NOMO-1 treated with DMSO at 0.1 percent for 48 hours (cell line): ENCODE data around the gene FGF18.

Experiments used
- DNase-seq: peaks from one replicate; lab custom pipeline; 2025; ENCODE audit not compliant: unreplicated experiment; lab: John Stamatoyannopoulos, UW

Gene FGF18

DNA sequence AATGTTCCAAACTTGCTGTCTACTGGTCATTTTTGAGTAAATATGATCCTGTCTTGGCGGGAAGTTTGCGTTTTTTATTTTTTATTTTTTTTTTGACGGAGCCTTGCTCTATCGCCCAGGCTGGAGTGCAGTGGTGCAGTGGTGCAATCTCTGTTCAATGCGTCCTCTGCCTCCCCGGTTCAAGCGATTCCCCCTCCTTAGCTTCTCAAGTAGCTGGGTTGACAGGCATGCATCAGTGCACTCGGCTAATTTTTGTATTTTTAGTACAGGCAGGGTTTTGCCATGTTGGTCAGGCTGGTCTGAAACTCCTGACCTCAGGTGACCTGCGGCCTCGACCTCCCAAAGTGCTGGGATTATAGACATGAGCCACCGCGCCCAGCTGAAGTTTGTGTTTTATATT, 45.4 kb downstream of the FGF18 start:
- no peak for DNase-seq

DNA sequence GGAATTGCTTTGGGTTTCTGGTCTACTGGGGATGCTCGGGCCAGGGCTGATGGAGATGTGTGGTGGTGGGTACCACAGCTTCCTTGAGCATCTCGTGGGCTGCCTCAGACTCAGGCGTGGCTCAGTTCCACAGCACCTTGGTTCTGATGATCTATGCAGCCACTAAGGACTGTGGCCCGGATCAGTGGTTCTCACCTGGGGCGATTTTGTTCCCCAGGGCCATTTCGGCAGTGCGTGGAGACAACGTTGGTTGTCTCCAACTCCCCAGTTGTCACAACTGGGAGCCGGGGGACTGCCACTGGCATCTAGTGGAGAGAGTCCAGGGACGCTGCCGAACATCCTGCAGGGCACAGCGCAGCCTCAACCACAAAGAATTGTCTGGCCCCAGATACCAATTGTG, 47.7 kb downstream of the FGF18 start:
- DNase-seq = no peak

DNA sequence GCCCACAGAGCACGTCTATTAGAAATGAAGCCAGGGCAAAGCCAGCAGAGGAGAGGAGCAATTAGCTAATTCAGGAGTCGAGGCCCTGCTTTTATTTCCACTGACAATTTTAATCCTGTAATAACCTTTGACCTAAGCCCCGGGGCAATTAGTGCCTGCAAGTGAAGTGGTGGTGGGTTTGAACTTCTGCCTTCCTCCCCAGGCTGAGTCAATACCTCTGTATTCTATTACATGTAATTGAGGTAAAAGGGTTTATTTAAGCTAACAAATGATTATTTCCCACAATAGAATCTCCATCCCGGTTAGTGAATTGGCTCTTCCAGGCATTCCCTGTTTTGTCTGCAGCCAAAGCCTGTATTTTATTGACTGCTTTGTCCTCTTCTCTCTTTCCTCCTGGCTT, 49.9 kb downstream of the FGF18 start:
- DNase-seq = no peak

DNA sequence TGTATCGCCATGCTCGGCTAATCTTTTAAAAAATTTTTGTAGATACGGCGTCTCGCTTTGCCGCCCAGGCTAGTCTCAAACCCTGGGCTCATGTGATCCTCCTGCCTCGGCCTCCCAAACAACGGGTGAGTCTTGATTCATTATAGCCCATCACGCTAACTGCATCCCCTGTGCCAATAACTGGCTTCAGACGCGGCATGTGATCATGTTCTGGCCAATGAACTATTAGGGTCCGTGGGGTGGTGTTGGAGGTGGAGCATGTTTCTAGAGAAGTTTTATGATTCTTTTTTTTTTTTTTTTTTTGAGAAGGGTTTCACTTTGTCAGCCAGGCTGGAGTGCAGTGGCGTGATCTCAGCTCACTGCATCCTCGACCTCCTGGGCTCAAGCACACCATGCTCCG, 51.0 kb downstream of the FGF18 start:
- no peak for DNase-seq

DNA sequence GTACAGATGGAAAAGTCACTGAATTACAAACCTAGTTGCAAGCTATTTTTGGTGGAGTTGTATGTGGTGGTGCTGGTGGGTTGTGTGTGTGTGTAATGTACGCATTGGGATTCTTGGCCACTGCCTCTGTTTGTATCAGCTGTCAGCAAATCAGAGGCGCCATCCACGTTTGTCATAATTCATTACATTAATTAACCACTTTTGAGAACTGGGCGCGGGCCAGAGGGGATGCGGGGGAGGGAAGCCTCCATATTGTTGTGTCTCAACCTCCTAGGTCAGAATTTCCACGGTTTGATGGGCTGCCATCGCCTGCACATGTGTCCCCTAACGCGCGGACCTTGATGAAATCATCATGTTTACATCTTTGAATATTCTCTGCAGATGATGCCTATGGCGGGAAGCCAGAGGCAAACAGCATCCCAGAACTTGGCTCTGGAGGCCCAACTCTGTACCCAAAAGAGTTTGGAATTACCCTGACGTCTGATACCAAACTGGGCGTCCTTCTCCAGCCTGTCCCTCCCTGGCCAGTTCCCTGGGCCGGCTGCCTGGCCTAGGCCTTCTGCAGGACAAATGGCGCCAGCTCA, 54.9 kb downstream of the FGF18 start:
- DNase-seq = no peak

DNA sequence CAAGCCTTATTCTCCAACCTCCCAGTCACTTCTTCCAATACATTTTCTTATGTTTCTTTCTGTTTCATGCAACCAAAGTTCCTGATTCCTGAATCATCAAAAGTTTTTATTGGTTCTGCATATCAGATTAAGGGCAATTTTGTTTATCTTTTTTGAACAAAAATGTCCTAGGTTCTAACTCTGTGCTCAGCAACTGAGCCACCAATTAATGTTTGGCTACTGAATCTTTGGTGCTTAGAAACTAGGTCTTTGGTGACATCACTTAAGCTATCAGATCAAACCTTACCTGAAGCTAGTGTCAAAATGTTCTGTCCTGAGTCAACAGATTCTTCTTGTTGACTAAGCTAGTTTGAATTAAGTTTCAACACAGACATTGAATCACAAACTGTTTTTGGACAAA, 56.1 kb downstream of the FGF18 start:
- no peak for DNase-seq

DNA sequence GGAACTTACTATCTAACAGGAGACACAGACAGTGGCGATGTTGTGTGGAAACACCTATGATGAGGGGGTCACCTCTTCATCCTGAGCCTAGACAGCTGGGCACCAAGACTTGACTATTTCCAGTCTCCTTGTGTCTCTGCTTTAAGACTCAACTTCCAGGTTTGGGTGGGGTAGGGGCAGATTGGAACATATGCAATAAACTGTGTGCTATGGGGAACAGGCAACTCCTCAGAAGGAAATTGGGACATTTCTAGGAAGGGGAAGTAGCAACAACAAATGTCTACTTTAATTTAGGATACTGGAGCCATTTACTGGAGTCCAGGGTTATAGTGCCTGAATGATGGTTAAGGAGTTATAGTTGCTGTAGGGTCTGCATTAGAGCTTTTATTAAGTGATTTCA, 57.3 kb downstream of the FGF18 start:
- peak; percentile 14 for DNase-seq

DNA sequence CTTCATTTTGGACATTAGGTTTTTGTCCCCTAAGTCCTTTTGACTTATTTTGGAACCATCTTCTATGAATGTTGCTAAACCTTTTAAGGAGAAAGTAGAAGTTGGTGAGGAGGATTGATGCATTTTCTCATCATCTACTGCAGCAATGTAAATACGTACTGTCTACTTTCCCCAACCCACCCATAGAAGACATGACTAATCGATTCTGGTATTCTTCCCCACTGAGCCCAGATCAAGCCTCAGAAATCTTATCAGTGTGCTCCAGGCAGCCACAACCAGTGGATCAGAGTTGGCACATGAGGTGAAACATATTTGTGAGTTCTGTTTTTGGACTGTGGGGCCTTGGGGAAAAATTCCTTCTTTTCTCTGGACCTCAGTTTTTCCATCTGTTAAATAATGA, 57.7 kb downstream of the FGF18 start:
- DNase-seq = no peak

DNA sequence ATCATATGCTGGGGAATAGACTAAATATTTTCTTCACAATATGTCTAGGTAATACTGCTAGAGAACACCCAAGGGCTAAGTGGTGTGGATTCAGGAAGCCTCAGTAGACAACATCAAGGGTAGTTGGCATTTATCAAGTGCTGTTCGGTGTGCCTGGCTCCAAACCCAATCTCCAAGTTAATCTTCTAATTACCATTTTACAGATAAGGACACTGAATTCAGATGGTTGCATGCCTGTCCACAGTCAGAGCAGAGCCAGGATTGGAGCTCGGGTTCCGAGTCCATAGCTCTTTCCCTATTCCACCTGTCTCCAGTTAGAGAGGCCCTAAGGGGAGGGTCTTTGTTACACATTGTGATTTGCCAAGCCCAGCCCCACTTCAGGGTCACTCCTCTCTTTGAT, 58.2 kb downstream of the FGF18 start:
- DNase-seq = no peak

DNA sequence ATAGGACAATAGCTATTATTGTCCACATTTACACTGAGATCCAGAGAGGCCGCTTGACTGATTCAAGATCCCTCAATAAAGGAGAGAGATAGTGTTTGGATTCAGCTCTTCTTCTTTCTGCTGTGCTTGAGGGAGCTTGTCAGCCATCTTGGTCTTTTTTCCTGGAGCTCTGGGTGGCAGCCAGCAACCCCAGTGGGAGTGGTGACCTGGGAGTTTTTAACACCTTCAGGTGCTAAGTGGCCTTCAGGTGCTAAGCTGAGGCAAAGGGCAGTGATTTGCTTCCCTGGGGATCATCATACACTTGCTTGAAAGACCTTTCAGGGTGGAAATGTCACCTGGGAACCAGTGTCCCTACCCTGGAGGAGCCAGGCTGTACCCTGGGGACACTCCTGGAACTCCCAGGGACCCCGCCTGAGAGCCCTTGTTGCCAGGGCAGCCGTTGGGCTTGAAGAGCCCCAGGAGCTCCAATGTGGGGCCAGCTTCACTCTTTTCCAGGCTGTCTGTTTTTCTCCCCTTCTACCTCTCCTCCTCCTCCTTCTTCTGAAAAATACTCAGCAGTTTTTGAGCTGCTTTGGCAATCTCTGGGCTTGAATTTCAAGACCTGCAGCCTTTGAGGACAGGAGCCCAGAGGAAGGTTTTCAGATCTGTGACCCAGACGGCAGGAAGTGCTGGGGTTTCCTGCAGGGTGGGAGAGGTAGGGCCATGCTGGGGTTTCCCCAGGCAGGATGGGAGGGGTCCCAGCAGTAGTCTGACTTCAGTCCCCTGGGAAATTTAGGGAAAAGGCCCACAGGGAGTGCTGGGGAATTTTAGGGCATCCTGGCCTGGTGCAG, 59.7 kb downstream of the FGF18 start:
- DNase-seq = no peak

DNA sequence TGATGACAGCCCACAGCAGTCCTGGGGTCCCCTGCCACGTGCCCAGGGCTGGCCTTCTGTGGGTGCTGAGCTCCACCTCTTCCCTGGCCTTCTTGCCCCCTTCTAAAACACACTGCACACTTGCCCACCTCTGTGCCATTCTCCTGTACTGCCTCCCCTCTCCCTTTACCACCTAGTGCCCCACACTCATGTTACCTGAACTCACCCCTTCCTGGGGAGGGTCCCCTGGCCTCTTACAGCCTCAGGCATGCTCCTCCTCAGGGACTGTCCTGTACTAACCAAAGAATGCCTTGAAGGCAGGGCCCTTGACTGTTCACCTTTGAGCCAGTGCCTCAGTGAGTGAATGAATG, 60.3 kb downstream of the FGF18 start:
- DNase-seq = no peak

DNA sequence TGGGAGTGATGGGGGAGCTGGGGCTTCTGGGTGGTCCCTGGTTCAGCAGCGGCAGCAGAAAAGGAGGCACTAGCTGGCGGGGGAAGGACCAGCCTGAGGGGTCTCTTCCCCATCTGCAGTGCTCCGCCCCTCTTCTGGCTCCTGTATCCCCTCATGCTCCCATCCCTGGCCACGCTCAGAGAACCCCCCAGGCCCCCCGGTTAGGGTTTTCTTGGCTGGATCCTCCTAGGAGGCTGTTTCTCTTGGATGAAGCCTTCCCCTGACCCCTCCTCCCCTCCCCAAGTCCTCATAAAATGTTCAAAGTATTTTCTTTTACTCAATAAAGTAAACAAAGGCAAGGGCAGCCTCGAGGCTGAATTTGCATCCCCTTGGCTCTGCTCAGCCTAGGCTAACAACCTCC, 60.8 kb downstream of the FGF18 start:
- no peak for DNase-seq

DNA sequence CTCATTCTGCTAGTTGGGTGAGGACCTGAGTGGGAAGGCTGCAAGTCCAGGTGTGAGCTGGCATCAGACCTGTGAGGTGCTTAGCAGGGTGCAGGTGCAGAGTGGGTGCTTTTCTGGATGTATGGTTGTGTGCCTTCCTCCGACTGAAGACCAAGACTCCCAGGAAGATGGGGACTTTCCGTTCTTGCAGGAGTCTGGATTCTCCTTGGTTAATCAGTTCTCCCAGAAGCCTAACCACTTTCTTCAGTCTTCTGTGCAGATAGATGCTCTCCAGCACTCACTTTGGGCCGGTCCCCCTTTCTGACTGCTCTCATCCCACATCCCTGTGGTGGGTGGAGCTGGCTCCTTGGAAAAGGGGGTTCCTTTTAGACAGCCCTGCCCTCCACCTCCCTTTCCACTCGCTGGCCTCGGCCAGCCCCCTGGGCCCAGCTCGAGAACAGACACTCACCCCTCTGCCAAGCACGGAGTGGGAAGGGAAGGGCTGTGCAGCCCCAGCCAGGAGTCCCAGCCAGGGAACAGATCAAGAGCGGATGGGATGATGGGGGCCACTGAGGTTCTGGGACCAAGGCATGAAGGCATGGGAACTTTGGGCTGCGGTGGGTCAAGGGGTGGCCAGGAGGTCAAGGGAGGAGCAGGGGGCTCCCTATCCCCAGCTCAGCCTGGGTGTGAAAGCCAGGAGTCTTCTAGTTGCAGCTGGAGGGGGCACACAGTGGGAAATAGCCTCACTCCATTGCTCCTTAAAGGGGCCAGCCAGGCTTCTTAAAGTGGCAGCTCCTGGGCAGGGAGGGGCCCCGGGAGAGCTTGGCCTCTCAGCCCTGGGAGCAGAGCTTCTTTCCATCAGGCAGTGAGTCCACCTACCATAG, 62.4 kb downstream of the FGF18 start:
- DNase-seq = no peak

DNA sequence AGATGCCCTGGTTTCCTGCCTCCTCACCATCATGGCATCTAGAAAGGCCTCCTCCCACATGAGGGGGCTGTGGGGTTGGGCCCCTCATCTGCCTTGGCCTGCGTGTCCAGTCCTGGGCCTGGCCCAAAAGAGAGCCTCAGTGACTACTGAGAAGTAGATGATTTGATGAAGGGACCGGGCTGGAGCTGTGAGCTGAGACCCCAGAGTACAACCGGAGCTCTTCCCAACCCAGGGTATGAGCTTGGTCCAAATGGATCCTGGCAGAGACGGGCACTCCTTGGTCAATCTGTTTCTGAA, 62.9 kb downstream of the FGF18 start:
- no peak for DNase-seq

DNA sequence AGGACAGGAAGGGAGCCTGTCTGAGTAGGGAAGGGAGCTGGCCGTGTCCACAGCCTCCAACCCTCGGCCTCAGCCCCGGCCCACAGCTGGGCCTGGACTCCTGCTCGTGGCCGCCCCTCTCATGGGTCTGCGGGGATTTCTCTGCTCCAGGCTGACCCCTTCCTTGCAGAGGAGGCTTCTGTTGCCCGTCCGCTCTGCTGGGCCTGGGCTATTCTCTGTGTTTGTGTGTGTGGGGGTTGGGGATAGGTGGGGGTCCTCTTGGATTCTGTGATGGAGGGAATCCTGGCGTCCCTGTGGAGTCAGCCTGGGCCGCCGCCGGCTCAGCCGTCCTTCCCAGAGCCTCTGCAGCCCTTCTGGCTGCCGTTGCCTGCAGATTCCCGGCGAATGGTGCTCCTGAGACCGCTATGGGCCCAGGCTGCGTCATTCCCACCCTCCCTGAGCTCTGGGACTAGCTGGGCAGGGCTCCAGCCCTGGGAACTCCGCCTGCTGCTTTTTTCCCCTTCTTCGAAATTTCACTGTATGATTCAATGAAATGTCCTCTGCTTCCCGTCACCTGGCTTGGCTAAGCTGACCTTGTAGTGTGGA, 64.2 kb downstream of the FGF18 start:
- DNase-seq = no peak

DNA sequence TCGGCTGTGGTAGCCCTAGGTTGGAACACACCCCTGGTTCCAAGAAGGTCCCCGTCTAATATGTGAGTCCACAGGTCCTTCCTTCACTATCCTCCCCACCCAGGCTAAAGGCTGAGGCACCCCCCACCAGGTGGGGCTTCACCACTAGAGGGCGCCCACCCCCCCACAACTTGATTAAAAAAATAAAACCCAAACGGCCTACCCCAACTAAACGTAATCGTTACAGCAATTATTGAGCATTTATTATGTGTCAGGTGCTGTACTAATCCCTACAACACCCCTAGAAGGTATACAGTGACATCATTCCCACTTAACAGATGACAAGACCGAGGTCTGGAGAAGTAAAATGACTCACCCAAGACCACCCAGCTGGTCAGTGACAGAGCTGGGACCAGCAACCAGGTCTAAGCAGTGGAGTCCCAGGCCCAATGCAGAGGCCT, 65.0 kb downstream of the FGF18 start:
- peak; percentile 1 for DNase-seq

DNA sequence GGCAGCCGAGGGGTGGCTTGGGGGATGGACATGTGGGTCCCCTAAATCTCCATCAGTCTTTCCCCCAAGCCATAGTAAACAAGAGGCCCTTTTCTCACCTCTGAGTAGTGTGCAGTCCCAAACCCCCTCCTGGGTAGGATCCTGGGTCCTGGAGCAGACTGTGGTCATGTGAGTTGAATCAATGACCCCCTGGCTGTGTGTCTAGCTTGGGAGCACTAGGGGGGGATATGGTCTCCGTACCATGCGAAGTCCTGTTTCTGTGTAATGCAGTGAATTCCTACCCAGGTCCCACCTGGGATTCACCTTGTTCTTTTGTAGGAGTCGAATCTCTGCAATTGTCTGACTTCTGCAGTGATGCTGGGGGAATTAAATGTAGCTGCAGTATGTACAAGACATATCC, 66.2 kb downstream of the FGF18 start:
- DNase-seq = no peak

DNA sequence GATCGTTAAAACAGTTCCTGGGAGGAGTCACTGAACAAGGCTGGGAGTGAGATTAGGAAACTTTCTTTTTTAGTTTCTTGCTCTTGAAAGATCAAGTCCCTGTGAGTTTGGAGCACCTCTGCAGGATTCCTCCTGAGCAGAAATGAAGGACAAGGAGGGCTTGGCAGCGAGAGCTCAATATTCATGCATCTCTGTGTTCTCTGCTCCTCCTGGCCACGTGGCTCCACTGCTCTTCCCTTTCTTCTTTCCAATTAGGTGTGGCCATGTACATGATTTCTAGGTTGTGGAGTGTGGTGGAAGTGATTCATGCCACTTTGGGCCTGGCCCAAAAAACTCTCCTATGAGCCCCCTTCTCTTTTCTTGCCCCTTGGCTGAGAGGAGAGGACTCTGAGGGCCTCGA, 67.2 kb downstream of the FGF18 start:
- DNase-seq = no peak

DNA sequence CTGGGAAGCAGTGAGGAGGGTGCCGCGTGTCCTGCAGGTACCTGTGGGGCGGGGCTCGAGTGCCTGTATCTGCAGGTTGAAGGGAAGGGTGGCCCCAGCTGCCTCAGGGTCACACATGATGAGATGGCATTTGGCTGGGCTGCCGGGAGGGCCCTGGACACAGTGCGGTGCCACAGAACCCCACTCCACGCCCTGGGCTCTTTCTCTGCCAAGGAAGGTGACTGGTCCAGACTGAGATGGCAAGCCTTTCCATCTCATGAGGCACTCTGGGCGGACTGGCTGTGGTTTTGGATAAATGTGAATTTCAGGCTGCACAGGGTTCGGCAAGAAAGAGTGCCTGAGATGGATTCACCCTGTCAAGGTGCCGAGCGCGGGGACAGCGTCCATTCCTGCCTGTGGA, 69.4 kb downstream of the FGF18 start:
- no peak for DNase-seq

DNA sequence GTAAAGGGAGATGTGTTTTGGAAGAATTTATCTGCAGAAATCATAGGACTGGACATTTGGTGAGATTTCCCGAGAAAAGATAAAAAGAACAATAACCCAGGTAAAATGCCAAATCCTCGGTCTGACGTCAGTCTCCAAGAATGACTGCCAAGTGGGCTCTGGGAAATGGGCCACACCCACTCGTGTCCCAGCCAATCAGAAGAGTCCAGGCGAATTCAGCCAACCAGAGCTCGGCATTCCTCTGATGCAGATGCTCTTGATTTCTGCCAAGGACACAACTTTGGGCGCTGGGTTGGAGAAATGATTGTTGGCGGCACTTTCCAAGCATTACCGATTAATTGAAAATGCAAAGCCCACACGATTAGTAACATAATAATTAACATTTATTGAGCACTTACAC, 73.3 kb downstream of the FGF18 start:
- no peak for DNase-seq

DNA sequence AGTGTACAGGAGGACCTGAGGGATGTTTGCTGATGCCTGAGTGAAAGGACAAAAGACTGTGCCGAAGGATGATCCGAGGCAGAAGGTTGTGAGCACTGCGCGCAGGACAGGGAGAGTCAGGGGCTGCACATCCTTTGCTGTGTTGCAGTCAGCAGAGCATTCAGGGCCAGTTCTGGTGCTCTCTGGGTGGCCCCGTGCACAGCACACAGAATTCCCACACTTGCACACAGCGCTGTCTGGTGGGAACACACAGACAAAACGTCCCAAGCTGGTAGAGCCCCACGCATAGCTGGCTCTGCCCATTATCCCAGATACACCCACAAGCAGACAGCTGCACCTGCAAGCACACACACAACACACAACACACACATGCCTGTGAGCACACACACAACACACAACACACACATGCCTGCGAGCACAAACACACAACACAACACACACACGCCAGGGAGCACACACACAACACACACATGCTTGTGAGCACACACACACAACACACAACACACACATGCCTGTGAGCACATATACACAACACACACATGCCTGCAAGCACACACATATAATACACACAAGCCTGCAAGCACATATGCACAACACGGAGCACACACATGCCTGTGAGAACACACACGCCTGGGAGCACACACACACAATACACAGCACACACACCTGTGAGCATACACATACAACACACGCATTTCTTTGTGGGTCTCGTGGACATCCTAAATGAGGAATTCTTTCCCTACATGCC, 74.4 kb downstream of the FGF18 start:
- DNase-seq = no peak
